Uterus (tissue), 2 donors: ENCODE data around the gene LFNG.

Source experiments
- POLR2A ChIP-seq, 2 donors: fragments of 450-650 bp; IDR thresholded peaks; one replicate each; pipeline ENCODE4 v1.6.1; 2016; ENCODE audit warnings: antibody characterized with exemption in 2 of 2, mild to moderate bottlenecking in 1 of 2, moderate library complexity in 1 of 2
- TF ChIP-seq, protein P1 (sequence below), 4 experiments: fragments of 200-600 bp in 2 of 4; fragments of 450-650 bp in 2 of 4; sonication (generic) in 2 of 4; IDR thresholded peaks; one replicate each; pipeline ENCODE4 v1.5.1; 2016 to 2019; ENCODE audit warnings: antibody characterized with exemption in 4 of 4, mild to moderate bottlenecking in 2 of 4, moderate library complexity in 1 of 4

DNA sequence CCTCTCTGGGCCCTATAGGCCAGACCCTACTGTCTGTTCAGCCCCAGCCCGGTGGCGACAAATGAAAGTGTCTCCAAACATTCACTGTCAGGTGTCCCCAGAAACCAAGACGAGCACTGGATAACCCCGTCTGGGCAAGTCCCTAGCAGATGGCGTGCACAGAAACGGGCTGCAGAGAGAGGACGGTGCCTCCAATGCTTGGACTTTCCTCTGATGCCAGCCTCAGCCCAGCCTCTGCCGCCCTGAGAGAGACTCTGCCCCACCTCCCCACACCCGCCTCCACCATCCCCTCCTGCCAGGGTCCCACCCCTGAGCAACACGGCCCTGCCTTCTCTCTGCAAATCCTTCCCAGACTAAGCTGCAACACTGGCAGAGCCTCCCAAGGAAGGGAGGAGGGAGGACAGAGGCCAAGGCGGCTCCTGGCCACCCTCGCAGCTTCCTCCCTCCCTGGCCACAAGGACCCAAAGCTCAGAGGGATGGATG, 7.4 kb upstream of the LFNG start:
- TF ChIP-seq, protein P1, sequence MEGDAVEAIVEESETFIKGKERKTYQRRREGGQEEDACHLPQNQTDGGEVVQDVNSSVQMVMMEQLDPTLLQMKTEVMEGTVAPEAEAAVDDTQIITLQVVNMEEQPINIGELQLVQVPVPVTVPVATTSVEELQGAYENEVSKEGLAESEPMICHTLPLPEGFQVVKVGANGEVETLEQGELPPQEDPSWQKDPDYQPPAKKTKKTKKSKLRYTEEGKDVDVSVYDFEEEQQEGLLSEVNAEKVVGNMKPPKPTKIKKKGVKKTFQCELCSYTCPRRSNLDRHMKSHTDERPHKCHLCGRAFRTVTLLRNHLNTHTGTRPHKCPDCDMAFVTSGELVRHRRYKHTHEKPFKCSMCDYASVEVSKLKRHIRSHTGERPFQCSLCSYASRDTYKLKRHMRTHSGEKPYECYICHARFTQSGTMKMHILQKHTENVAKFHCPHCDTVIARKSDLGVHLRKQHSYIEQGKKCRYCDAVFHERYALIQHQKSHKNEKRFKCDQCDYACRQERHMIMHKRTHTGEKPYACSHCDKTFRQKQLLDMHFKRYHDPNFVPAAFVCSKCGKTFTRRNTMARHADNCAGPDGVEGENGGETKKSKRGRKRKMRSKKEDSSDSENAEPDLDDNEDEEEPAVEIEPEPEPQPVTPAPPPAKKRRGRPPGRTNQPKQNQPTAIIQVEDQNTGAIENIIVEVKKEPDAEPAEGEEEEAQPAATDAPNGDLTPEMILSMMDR (IDR thresholded peaks at IDR 0.05) = no peak
- no peak for TF ChIP-seq POLR2A (IDR thresholded peaks at IDR 0.05)
